ENCODE data around the gene AJM1.
"Not testable (repeated sequence)": the region's sequence is repeated elsewhere in the genome, so short reads cannot be mapped to it uniquely, and the experiment has no call there.

AJM1 gene

GRCh38 chr9:136831720-136832104 is 10.6 kb upstream of the AJM1 start:
- DNase-seq: no peak

DNA sequence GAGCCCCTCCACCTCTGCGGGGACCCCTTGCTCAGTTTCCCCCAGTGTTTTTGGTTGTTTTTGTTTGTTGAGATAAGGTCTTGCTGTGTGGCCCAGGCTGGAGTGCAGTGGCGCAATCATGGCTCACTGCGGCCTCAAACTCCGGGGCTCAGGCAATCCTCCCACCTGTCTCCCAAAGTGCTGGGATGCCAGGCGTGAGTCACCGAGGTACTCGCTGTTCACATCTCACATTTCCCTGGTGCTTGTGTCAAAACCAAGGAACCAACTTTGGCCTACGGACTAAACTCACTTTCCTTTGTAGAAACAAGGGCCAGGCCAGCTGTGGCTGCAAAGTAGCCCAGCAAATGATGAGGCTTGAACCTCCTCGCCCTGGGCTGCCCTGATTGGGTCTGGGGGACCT is 9.7 kb upstream of the AJM1 start:
- DNase-seq: no peak

- not testable (repeated sequence) for DNase-seq
These were observed 8.8 kb upstream of the AJM1 start for GRCh38 chr9:136833381-136834048.

- no peak for DNase-seq
These were observed 6.9 kb upstream of the AJM1 start for GRCh38 chr9:136835162-136835931.

GRCh38 chr9:136835932-136836904 is 6.1 kb upstream of the AJM1 start:
- DNase-seq: no peak

- DNase-seq: no peak
These were observed 5.0 kb upstream of the AJM1 start for GRCh38 chr9:136837146-136837855.

- DNase-seq: not testable (repeated sequence)
These were observed 4.4 kb upstream of the AJM1 start for GRCh38 chr9:136837856-136838277.

DNA sequence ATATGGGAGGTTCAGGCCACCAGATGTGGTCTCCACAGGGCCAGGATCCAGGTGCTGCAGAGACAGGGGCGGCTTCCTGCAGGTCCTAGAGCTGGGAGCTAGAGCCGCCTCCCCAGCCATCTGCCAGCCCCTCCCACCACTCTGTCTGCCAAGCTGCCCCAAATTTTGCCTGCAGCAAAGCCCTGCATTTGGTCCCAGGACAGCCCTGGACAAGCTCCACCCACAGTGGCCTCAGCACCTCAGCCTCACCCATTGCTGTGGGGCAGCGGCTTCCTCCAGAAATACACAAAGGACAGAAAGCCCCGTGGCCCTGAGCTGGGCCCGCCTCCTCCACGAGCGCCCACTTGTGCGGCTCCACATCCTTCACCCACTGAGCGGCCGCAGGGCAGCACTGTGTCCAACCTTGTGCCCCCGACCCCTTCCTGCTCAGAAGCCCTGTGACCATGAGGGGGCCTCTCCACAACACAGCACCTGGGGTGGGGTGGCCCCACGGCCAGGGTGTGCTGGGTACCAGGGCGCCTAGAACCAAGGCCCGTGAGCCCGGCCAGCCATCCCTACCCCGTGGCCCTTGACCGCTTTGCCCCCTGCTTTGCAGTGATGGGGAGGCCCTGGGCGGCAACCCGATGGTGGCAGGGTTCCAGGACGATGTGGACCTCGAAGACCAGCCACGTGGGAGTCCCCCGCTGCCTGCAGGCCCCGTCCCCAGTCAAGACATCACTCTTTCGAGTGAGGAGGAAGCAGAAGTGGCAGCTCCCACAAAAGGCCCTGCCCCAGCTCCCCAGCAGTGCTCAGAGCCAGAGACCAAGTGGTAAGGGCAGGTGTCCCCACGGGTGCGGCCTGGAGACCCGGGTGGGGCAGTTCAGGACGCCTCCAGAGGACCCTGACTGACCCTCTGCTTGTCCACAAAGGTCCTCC is 3.7 kb upstream of the AJM1 start:
- no peak for DNase-seq

- DNase-seq: no peak
These were observed 2.8 kb upstream of the AJM1 start for GRCh38 chr9:136839229-136840139.

GRCh38 chr9:136840140-136840876 is 2.0 kb upstream of the AJM1 start:
- no peak for DNase-seq

DNA sequence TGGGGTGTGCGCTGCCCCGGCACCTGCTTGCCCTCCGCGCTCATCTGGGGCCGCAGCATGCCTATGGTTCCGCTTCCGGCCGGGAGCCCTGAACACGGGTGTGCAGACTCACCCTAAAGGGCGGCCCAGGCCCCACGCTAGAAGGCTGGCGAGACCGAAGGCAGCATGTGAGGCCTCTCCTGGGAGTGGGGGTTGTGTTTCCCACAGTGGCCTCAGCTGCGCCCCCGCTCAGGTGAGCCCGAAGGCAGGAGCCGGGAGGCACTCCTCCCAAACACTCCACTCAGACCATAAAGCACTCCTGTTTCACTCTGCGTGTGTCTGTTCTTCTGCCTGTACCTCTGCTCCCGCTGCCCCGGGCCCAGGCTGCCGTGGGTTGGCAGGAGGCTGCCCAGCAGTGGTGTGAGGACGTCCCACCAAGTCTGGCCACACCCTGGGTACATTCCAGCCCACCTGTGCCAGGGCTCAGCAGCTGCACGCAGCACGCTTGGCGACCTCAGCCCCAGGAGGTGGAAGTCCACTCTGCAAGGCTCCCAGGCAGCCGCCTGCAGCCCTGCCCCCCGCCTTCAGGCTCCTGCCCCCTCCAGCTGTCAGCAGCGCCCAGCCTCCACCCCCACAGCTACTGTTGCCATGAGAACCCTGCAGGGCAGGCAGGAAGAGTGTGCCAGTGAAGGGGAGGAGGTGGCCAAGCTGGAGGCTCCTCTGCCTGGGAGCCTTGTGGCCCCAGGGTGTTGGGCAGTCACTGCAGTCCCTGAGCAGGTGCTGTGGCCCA is 1.2 kb upstream of the AJM1 start:
- peak; percentile 63 to 76 for DNase-seq

DNA sequence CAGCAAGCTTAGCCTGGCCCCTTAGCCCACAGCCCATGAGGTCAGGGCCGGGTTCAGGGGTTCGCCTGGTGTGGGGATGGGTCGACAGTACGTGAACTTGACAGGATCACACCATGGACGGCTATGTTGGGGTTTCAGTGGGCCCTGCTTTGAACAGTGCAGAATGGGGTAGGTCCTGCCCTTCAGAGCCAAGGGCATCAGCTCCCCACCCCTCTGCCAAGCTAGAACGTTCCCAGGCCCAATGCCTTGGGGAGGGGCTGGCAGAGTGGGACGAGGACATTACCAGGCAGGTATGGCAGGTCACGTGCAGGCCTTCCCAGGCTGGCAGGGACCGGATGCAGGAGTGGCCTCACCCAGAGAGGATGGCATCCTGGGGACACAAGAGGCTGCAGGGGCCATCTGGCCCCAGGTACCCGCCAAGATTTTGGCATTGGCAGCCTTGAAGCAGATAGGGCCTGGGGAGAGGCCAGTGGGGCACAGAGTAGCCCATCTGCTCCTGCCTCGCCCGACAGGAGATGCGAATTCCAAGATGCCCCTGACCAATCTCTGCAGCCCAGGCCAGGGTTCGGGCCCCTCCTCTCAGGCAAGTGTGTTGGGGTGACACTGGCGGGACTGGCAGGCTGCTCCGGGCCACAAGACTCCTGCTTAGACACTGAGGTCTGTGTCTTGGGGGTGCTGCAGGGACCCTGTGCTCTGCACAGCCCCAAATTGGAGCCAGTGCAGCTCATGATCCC is 465 bp upstream of the AJM1 start:
- not testable (repeated sequence) for DNase-seq

- DNase-seq: peak in 1 of 2 donors; percentile 47
These were observed 1.0 kb downstream of the AJM1 start for GRCh38 chr9:136843159-136843800.

GRCh38 chr9:136843801-136844740 is 1.8 kb downstream of the AJM1 start:
- peak in 1 of 2 donors; percentile 13 for DNase-seq

GRCh38 chr9:136844761-136845464 is 2.6 kb downstream of the AJM1 start:
- no peak for DNase-seq

All from hippocampal formation (tissue), 2 donors.